ENCODE measurements around the gene TRIM33.

DNA sequence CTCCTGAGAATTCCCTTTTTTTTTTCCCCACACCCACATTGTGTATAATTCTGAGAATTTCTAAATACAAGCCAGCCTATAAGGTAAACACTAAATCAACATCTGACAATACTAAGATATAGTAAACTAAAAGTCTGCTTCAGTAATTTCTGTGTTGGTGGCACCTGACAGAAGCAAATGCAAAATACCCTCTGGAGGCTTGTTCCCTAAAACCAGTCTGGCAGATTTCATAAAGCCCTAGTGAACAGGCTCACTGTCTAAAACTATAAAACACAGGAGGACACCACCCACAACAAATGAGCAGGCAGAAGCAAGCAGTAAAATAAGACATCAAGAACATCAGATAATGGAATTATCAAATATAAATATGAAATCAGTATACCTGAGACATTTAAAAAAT is 11.5 kb downstream of the TRIM33 start:
- TF ChIP-seq, protein P1, sequence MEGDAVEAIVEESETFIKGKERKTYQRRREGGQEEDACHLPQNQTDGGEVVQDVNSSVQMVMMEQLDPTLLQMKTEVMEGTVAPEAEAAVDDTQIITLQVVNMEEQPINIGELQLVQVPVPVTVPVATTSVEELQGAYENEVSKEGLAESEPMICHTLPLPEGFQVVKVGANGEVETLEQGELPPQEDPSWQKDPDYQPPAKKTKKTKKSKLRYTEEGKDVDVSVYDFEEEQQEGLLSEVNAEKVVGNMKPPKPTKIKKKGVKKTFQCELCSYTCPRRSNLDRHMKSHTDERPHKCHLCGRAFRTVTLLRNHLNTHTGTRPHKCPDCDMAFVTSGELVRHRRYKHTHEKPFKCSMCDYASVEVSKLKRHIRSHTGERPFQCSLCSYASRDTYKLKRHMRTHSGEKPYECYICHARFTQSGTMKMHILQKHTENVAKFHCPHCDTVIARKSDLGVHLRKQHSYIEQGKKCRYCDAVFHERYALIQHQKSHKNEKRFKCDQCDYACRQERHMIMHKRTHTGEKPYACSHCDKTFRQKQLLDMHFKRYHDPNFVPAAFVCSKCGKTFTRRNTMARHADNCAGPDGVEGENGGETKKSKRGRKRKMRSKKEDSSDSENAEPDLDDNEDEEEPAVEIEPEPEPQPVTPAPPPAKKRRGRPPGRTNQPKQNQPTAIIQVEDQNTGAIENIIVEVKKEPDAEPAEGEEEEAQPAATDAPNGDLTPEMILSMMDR (IDR thresholded peaks at IDR 0.05), result no peak
- TF ChIP-seq POLR2A (IDR thresholded peaks at IDR 0.05), result no peak

All from body of pancreas (tissue), 4 donors.